Fibroblast of the aortic adventitia (primary cell): ENCODE results near the gene KIF9. TPM values are rescaled to one million over a fixed set of nuclear protein-coding genes. Genes with fewer than 3 reads are reported as not detected.

Experiments
- small RNA-seq: library from RNA; depleted of rRNA; stranded (forward); fragments of <200 nt; gene quantifications from one replicate; pipeline ENCODE3, GENCODE V24; 2012
- total RNA-seq: library from RNA; depleted of rRNA; stranded (reverse); fragments of >200 nt; gene quantifications from 2 replicates; pipeline ENCODE4 v1.2.3, GENCODE V29; 2012; ENCODE audit warnings: low replicate concordance

The KIF9 gene
- total RNA-seq, 1 donor = 4.5 TPM

Small RNAs within 50 kb of the gene (small RNA-seq; reads per million reads assigned to genes)
- gene SNORD13P3 = not detected

Other genes starting within 250 kb of the KIF9 start
- gene SETD2, start 118.7 kb downstream of the KIF9 start, total RNA-seq = 37.6 and 83.6 TPM in 2 replicates
- gene KLHL18, start 145 bp upstream of the KIF9 start, total RNA-seq = 8.5 and 12.9 TPM in 2 replicates
- 11.4 and 14.3 TPM in 2 replicates for gene PTPN23, start 98.2 kb upstream of the KIF9 start, total RNA-seq
- 42.0 and 47.7 TPM in 2 replicates for gene SCAP, start 193.1 kb upstream of the KIF9 start, total RNA-seq
- 18.3 and 28.7 TPM in 2 replicates for gene ELP6, start 230.9 kb upstream of the KIF9 start, total RNA-seq